SK-N-SH (cell line): Measurements from ENCODE around the gene BPIFA2. TPM values are rescaled to one million over a fixed set of nuclear protein-coding genes. Genes with fewer than 3 reads are reported as not detected.

Source experiments
- CTCF ChIA-PET: fragments of 300-600, 350-600 bp; formaldehyde crosslinking; extraction: SDS; loops from one replicate; lab custom pipeline; 2021; lab: Yijun Ruan, JAX
- POLR2A ChIA-PET: fragments of 350-600 bp; sonication (Branson Sonifier 250); formaldehyde crosslinking; extraction: SDS; loops from one replicate; lab custom pipeline; 2020; ENCODE audit warnings: antibody characterized with exemption, inconsistent platforms; lab: Yijun Ruan, JAX
- DNase-seq: peaks from one replicate; pipeline ENCODE4 v3.0.0; 2012
- H2AFZ ChIP-seq: fragments of 200-600 bp; sonication (generic); 2 replicates; pipeline ENCODE4 v1.8.1; 2016; ENCODE audit warnings: antibody characterized with exemption, mild to moderate bottlenecking, low read depth
- H3F3A ChIP-seq: fragments of 200-600 bp; sonication (generic); replicated peaks from 2 replicates; pipeline ENCODE3; 2016; ENCODE audit warnings: antibody characterized with exemption, mild to moderate bottlenecking; ENCODE audit not compliant: insufficient read depth
- H3K27ac ChIP-seq, 2 experiments: fragments of 200-500 bp in 1 of 2; fragments of 200-600 bp in 1 of 2; sonication (Bioruptor generic) in 1 of 2; sonication (generic), shearing (Covaris generic) in 1 of 2; 2 replicates each; pipeline versions ENCODE4 v1.5.1 to v1.6.1; 2014 to 2016; ENCODE audit warnings: low read depth in 2 of 2, inconsistent platforms in 1 of 2, low read length in 1 of 2, mild to moderate bottlenecking in 1 of 2, mixed read lengths in 1 of 2
- H3K27me3 ChIP-seq: fragments of 200-600 bp; sonication (generic), shearing (Covaris generic); 2 replicates; pipeline ENCODE4 v1.6.1; 2016; ENCODE audit warnings: mixed run types; ENCODE audit not compliant: insufficient read depth
- H3K36me3 ChIP-seq, 2 experiments: fragments of 200-500 bp in 1 of 2; fragments of 200-600 bp in 1 of 2; sonication (Bioruptor generic) in 1 of 2; sonication (generic) in 1 of 2; replicated peaks in 1 of 2; 2 replicates each; pipeline versions ENCODE3 to v1.5.1; 2014 to 2016; ENCODE audit warnings: low read length in 1 of 2, mild to moderate bottlenecking in 1 of 2; ENCODE audit not compliant: insufficient read depth in 2 of 2, control insufficient read depth in 1 of 2
- H3K4me1 ChIP-seq, 2 experiments: fragments of 200-500 bp in 1 of 2; fragments of 200-600 bp in 1 of 2; sonication (Bioruptor generic) in 1 of 2; sonication (generic), shearing (Covaris generic) in 1 of 2; 2 replicates each; pipeline versions ENCODE4 v1.5.1 to v1.6.1; 2014 to 2016; ENCODE audit warnings: low read depth in 1 of 2, low read length in 1 of 2, mixed run types in 1 of 2; ENCODE audit not compliant: insufficient read depth in 2 of 2, control insufficient read depth in 1 of 2
- H3K4me2 ChIP-seq: fragments of 200-600 bp; sonication (generic), shearing (Covaris generic); 2 replicates; pipeline ENCODE4 v1.6.1; 2017; ENCODE audit warnings: mixed run types
- H3K4me3 ChIP-seq, 2 experiments: fragments of 200-500 bp in 1 of 2; fragments of 200-600 bp in 1 of 2; sonication (Bioruptor generic) in 1 of 2; sonication (generic), shearing (Covaris generic) in 1 of 2; 2 replicates each; pipeline versions ENCODE4 v1.5.1 to v1.8.1; 2014 to 2016; ENCODE audit warnings: low read depth in 2 of 2, inconsistent platforms in 1 of 2, low read length in 1 of 2, mild to moderate bottlenecking in 1 of 2, mixed read lengths in 1 of 2, moderate library complexity in 1 of 2
- H3K79me2 ChIP-seq: fragments of 200-600 bp; sonication (generic); 2 replicates; pipeline ENCODE4 v1.8.1; 2017; ENCODE audit warnings: mild to moderate bottlenecking; ENCODE audit not compliant: insufficient read depth
- H3K9ac ChIP-seq: fragments of 200-600 bp; sonication (generic); 2 replicates; pipeline ENCODE4 v1.6.1; 2017; ENCODE audit warnings: mixed run types
- H3K9me2 ChIP-seq: fragments of 200-600 bp; sonication (generic); 2 replicates; pipeline ENCODE4 v1.6.1; 2017; ENCODE audit warnings: mixed run types
- H3K9me3 ChIP-seq: fragments of 200-600 bp; sonication (generic); 2 replicates; pipeline ENCODE4 v1.6.1; 2017; ENCODE audit warnings: mixed run types, mild to moderate bottlenecking, moderate library complexity
- H4K20me1 ChIP-seq: fragments of 200-600 bp; sonication (generic); 2 replicates; pipeline ENCODE4 v1.6.1; 2017; ENCODE audit warnings: mild to moderate bottlenecking, mixed run types; ENCODE audit not compliant: insufficient read depth
- CTCF ChIP-seq: fragments of 200-600 bp; sonication (generic); IDR thresholded peaks from 2 replicates; pipeline ENCODE4 v1.6.1; 2017; ENCODE audit warnings: antibody characterized with exemption, mild to moderate bottlenecking, moderate library complexity
- FOSL2 ChIP-seq: IDR thresholded peaks from 2 replicates; pipeline ENCODE4 v1.4.0; 2012; ENCODE audit warnings: low read depth, mild to moderate bottlenecking, moderate library complexity, borderline replicate concordance
- FOXM1 ChIP-seq: IDR thresholded peaks from 2 replicates; pipeline ENCODE4 v1.4.0; 2012; ENCODE audit warnings: low read depth, mild to moderate bottlenecking
- IRF3 ChIP-seq: fragments of 150-350 bp; IDR thresholded peaks from 2 replicates; pipeline ENCODE4 v1.6.1; 2016; ENCODE audit warnings: mild to moderate bottlenecking, low read depth, low read length
- JUND ChIP-seq: IDR thresholded peaks from 2 replicates; pipeline ENCODE4 v1.4.0; 2012
- MAX ChIP-seq: IDR thresholded peaks from 2 replicates; pipeline ENCODE4 v1.4.0; 2012; ENCODE audit warnings: low read depth
- NRF1 ChIP-seq: IDR thresholded peaks from 2 replicates; pipeline ENCODE4 v1.6.1; 2012; ENCODE audit warnings: low read depth, mild to moderate bottlenecking, low read length
- PBX3 ChIP-seq: IDR thresholded peaks from 2 replicates; pipeline ENCODE4; 2012
- POLR2AphosphoS5 ChIP-seq: IDR thresholded peaks from 2 replicates; pipeline ENCODE4 v1.6.1; 2012; ENCODE audit warnings: low read depth, low read length
- RCOR1 ChIP-seq: fragments of 150-350 bp; IDR thresholded peaks from 2 replicates; pipeline ENCODE4 v1.6.1; 2017; ENCODE audit warnings: antibody characterized with exemption, low read length
- RXRA ChIP-seq: IDR thresholded peaks from 2 replicates; pipeline ENCODE4 v1.4.0; 2012; ENCODE audit warnings: low read depth, mild to moderate bottlenecking, borderline replicate concordance
- SIN3A ChIP-seq: IDR thresholded peaks from 2 replicates; pipeline ENCODE4 v1.6.1; 2012; ENCODE audit warnings: low read depth, mild to moderate bottlenecking, low read length, moderate library complexity, borderline replicate concordance
- SMC3 ChIP-seq: IDR thresholded peaks from 2 replicates; pipeline ENCODE4 v1.6.1; 2012; ENCODE audit warnings: low read depth, low read length, improper control_type of control experiment
- TAF1 ChIP-seq: IDR thresholded peaks from 2 replicates; pipeline ENCODE4 v1.6.1; 2012; ENCODE audit warnings: low read depth, mild to moderate bottlenecking, low read length, moderate library complexity, borderline replicate concordance
- TCF12 ChIP-seq: IDR thresholded peaks from 2 replicates; pipeline ENCODE4 v1.4.0; 2012
- TEAD4 ChIP-seq: IDR thresholded peaks from 2 replicates; pipeline ENCODE4 v1.4.0; 2012; ENCODE audit warnings: mild to moderate bottlenecking, borderline replicate concordance; ENCODE audit not compliant: insufficient read depth
- USF1 ChIP-seq: IDR thresholded peaks from 2 replicates; pipeline ENCODE4 v1.4.0; 2012; ENCODE audit warnings: low read depth, borderline replicate concordance
- YY1 ChIP-seq: IDR thresholded peaks from 2 replicates; pipeline ENCODE4 v1.4.0; 2012; ENCODE audit warnings: low read depth, mild to moderate bottlenecking
- ZBTB33 ChIP-seq: IDR thresholded peaks from 2 replicates; pipeline ENCODE4 v1.4.0; 2012; ENCODE audit warnings: low read depth, borderline replicate concordance
- WGBS: methylation state at CpG from one replicate; pipeline ENCODE4 v1.1.6; 2017; ENCODE audit warnings: low lambda C conversion rate; 5-methylcytosine and 5-hydroxymethylcytosine counted together
- polyA plus RNA-seq, 3 experiments: library from polyadenylated mRNA; depleted of rRNA; stranded (reverse); fragments of >200 nt; gene quantifications; 2 replicates each; pipeline ENCODE4 v1.2.3, GENCODE V29; 2012

BPIFA2 gene
- polyA plus RNA-seq, 1 of the 3 experiments (the other 2 are of a cell fraction), result not detected

GRCh38 chr20:33154252-33154651 lies 13.7 kb upstream of the BPIFA2 start:
- ChIA-PET CTCF (no interaction called here), POLR2A (no interaction called here)
- DNase-seq, result no peak
- Histone ChIP-seq H3F3A (no peaks in the 10 kb centered on the region), H3K27me3 (peaks cover 26% of the 10 kb centered on the region; the same call in 1 of the 2 replicates), H2AFZ (no peak overlapping the region), H3K27ac (no peak overlapping the region), H3K4me2 (no peak overlapping the region), H3K4me3 (no peak overlapping the region), H3K9me2 (no peaks in the 10 kb centered on the region), H4K20me1 (no peaks in the 10 kb centered on the region), H3K4me1 (no peaks in the 10 kb centered on the region), H3K9ac (no peak overlapping the region), H3K9me3 (no peaks in the 10 kb centered on the region), H3K36me3 (no peaks in the 10 kb centered on the region)
- 6% methylated on average over 6 of the region's 6 CpGs for WGBS
- TF ChIP-seq SIN3A (no peak), ZBTB33 (no peak), IRF3 (no peak), JUND (no peak)
- TF ChIP-seq, all 33 proteins: peak for 0
- H3K79me2 ChIP-seq, result no peaks in the 10 kb centered on the region

GRCh38 chr20:33158637-33159385 lies 9.1 kb upstream of the BPIFA2 start:
- DNase-seq, result no peak
- Histone ChIP-seq H4K20me1 (no peaks in the 10 kb centered on the region), H3K4me3 (no peak overlapping the region), H3K9me2 (no peaks in the 10 kb centered on the region), H3K9ac (no peak overlapping the region), H3K27ac (no peak overlapping the region), H3K27me3 (peaks cover 39% of the 10 kb centered on the region; the same call in 1 of the 2 replicates), H3K9me3 (no peaks in the 10 kb centered on the region), H3K4me1 (no peaks in the 10 kb centered on the region), H3K79me2 (no peaks in the 10 kb centered on the region), H3K4me2 (no peak overlapping the region), H2AFZ (no peak overlapping the region), H3F3A (no peaks in the 10 kb centered on the region), H3K36me3 (no peaks in the 10 kb centered on the region)
- 17% methylated on average over 6 of the region's 9 CpGs for WGBS
- ChIA-PET POLR2A (no interaction called here), CTCF (no interaction called here)
- TF ChIP-seq IRF3, result no peak
- TF ChIP-seq JUND, result no peak
- TF ChIP-seq NRF1, result no peak
- TF ChIP-seq SMC3, result no peak
- no peak for TF ChIP-seq RXRA
- TF ChIP-seq USF1, result no peak
- no peak for TF ChIP-seq CTCF
- no peak for TF ChIP-seq MAX
- TF ChIP-seq POLR2AphosphoS5, result no peak
- TF ChIP-seq RCOR1, result no peak
- no peak for TF ChIP-seq TCF12
- no peak for TF ChIP-seq TAF1
- no peak for TF ChIP-seq YY1
- TF ChIP-seq FOSL2, result no peak
- no peak for TF ChIP-seq TEAD4
- TF ChIP-seq FOXM1, result no peak
- TF ChIP-seq PBX3, result no peak
